GM12873 (cell line): ENCODE results near the gene ATP6V0B.
A peak's percentile ranks its signal among the peaks of the same experiment; 100 is the strongest.

Experiments
- TF ChIP-seq, protein P1 (sequence below): IDR thresholded peaks from 2 replicates; pipeline ENCODE4 v1.5.1; 2012; ENCODE audit warnings: low read depth, mild to moderate bottlenecking, moderate library complexity, low read length, control low read depth; ENCODE audit not compliant: insufficient read depth; ENCODE audit errors: missing control alignments

ATP6V0B gene

DNA sequence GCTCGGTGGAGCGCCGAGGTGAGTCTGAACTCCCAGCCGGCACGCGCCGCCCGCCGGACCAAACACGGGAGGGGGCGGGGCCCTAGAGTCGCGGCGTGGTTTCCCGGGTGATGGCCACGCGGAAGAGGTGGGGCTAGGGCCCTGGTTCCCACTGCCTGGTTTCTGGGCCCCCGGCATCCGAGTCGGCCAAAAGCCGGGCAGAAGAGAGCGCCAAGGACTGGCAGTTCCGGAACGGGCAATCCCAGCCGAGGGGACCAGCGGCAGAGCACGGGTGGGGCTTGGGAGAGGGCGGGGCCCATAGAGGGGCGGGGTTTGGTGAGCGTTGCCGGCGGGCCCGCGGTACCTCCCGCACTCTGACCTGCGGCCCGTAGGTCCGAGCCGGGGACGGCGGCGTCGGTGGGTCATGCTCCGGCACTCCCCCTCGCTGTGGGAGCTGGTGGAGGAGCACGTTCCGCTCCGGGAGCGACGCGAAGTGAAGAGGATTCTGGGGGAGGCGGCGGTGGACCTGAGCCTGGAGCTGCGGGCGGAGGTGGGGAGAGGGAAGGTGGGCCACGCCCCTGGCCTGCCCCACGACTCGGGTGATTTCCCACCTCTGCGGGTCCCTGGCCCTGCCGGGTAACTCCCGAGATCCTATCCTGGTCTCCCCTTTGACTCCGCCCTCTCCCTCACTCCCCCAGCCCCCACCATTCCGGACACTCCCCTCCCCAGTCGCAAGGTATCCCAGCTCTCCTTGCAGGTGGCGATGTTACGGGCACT, 16.9 kb downstream of the ATP6V0B start, which contains the start of gene CCDC24:
CCDC24 (plus strand) TSS at position 124 of the 756 bp plus-strand sequence; CDS start at position 404, 280 bp downstream.
- TF ChIP-seq, protein P1, sequence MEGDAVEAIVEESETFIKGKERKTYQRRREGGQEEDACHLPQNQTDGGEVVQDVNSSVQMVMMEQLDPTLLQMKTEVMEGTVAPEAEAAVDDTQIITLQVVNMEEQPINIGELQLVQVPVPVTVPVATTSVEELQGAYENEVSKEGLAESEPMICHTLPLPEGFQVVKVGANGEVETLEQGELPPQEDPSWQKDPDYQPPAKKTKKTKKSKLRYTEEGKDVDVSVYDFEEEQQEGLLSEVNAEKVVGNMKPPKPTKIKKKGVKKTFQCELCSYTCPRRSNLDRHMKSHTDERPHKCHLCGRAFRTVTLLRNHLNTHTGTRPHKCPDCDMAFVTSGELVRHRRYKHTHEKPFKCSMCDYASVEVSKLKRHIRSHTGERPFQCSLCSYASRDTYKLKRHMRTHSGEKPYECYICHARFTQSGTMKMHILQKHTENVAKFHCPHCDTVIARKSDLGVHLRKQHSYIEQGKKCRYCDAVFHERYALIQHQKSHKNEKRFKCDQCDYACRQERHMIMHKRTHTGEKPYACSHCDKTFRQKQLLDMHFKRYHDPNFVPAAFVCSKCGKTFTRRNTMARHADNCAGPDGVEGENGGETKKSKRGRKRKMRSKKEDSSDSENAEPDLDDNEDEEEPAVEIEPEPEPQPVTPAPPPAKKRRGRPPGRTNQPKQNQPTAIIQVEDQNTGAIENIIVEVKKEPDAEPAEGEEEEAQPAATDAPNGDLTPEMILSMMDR = no peak

DNA sequence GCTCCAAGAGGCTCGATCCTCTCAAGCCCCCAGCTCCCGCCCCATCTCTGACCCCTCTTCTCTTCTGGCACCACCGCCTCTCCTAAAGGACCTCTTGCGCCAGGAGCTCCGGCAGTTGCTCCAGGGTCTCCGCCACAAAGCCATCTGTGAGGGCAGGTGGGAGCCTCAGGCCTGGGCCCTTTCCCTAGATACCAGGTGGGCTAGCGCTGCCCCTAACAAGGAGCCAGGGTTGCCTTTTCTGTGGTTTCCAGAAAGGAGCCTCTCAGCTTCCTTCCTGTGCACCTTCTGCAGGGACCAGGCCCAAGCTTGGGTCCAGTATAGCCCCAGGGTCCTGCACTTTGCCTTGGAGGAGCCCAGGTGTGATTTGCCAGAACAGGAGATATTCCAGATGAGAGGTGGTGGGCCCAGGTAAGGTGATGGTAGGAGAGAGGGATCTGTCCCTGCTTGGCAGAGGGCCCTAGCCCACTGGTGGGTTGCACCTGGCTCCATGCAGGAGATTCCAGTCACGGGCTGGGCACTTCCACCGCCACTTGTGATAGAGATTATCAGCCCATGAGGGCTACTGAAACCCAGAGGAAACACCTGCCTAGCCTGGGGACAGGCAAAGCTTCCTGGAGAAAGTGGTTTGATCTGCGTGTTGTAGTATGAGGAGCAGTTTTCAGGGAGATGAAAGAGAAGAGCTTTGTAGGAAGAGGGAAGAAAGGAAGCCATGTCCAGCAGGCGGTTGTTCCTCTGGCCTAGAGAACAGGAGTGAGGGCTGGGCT, 17.7 kb downstream of the ATP6V0B start:
- TF ChIP-seq, protein P1 = no peak

DNA sequence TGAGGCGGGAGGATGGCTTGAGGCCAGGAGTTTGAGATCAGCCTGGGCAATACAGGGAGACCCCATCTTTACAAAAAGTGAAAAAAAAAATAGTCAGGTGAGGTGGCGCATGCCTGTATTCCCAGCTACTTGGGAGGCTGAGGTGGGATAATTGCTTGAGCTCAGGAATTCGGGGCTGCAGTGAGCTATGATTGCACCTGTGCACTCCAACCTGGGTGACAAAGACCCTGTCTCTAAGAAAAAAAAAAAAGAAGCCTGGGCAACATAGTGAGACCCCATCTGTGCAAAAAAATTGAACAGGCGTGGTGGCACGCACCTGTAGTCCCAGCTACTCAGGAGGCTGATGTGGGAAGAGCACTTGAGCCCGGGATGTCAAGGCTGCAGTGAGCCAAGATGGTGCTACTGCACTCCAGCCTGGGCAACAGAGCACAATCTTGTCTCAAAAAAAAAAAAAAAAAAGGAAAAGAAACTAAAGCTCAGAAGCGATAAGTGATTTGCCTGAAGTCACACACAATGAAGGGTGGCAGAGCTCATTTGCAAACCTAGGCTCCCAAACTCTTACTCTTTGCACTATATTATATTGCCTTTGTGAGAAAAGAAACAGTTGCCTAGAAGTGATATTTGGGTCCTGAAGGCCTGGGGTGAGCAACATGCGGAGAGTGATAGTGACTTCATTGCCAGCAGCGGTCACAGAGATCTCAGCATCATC, 18.6 kb downstream of the ATP6V0B start:
- TF ChIP-seq, protein P1 = no peak

DNA sequence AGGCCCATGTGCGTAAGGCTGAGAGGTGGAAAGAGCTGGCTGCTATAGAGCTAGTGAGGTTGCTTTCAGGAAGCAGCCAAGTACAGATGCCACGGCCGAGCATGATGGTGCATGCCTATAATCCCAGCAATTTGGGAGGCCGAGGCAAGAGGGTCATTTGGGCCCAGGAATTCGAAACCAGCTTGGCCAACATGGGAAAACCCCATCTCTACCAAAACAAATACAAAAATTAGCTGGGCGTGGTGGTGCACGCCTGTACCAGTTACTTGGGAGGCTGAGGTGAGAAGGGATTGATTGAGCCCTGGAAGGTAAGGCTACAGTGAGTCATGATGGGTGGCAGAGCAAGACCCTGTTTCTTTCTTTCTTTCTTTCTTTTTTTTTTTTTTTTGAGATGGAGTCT, 19.3 kb downstream of the ATP6V0B start:
- TF ChIP-seq, protein P1 = no peak

DNA sequence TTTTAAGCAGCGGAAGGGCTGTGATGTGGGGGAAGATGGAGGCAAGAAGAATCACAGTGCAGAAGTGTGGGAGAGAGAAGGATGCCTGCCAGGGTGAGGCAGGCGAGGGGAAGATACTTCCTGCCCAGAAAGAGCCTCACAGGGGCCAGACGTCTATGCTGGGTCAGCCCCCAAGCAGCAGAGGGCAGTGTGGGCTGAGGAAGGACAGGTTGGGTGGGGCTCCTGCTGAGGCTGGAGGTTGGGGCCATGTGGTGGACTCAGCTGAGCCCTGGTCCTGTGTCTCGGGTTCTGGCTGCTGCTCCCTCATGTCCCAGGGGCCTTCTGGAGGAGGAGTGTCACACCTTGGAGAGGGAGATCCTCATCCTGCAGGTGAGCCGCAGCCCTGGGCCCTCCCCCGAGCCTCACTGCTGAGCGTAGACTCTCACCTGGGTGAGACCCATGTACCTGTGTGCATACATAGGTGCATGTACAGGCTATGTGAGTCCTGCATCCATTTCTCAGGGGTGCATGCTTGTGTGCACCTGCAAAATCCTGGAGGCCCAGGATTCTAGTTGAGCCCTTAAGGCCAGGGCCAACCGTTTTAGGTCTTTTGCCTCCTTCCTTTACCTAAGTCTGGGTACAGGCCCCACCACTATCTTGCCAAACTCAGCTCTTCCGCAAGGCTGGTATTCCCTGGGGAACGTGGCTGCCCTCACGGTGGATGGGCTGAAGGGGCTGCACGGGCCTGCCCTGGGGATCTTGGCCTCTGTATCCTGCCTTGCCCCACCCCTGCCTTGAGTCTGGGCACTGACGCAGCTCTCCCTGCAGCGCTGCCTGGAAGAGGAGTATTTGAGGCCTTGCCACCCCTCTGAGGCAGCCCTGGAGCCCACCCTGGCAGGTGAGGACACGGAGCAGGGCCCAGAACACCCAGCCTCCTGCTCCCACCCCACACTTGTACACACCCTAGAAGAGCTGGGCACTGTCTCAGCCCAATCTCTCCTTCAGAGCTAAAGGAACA, 20.3 kb downstream of the ATP6V0B start:
- TF ChIP-seq, protein P1 = peak; percentile 49

DNA sequence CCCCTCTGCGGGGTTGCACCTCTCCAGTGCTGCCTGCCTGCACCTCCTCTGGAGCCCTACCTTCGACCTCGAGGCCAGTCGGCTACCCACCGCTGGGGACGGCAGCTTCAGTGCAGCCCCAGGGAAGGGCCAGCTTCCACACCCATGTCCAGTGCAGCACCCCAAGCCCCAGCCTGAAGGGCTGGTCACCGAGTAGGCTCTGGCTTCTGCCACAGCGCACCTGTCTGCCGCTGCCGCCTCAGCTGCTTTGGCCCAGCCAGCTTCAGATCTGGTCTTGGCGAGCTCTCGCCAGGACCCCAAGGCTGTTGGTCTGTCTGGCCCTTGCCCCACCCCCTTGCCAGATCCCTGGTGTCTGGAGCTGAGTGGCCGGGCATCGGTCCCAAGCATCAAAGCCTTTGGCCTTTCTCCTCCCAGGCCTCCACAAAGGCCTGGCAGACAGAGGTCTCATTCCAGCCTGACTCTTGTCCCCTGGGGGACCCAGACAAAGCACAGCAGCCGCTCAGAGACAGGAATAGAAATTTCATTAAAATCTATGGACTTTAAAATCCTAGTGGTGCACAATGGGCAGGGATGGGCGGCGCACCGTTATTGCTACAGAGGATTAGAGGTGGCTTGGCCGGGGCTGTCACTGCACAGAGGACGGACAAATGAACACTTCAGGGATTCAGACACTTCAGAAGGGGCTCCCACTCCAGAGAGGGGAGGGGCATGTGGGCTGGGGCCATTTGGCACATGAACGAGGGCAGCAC, 21.4 kb downstream of the ATP6V0B start:
- TF ChIP-seq, protein P1 = no peak
